GM10248 (cell line): ENCODE data around the gene NCK1.

Experiments used
- CTCF ChIA-PET: fragments of 300-600 bp; sonication (Branson Sonifier 250); formaldehyde crosslinking; extraction: SDS; loops from one replicate; lab custom pipeline; 2021; ENCODE audit warnings: antibody characterized with exemption; lab: Yijun Ruan, JAX
- POLR2A ChIA-PET: fragments of 350-650 bp; sonication (Branson Sonifier 250); formaldehyde crosslinking; extraction: SDS; loops from one replicate; lab custom pipeline; 2020; ENCODE audit warnings: antibody characterized with exemption; lab: Yijun Ruan, JAX
- DNase-seq: peaks from one replicate; pipeline ENCODE4 v3.0.0; 2012; ENCODE audit errors: extremely low spot score
- TF ChIP-seq, protein P1 (sequence below): IDR thresholded peaks from 2 replicates; pipeline ENCODE4 v1.5.1; 2012; ENCODE audit warnings: mild to moderate bottlenecking, low read depth; ENCODE audit errors: extremely low read depth, missing control alignments, control extremely low read depth

Gene NCK1

DNA sequence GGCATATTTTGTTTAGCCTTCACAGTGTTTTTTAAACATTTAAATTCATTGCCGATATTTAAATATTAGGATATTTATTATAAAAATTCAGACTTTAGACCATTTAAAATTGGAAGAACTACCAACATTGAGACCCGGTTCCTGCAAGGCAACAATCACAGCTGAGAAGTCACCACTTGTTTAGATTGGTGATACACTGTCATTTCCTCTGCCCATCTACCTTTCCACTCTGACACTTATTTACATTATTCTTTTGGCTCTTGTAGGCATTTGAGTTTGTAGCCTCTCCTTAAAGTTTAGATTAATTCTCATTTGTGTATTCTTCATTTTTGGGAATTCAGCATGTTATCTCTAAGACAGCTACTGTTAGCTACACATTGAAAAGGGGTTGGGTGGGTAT is 85.5 kb downstream of the NCK1 start:
- TF ChIP-seq, protein P1, sequence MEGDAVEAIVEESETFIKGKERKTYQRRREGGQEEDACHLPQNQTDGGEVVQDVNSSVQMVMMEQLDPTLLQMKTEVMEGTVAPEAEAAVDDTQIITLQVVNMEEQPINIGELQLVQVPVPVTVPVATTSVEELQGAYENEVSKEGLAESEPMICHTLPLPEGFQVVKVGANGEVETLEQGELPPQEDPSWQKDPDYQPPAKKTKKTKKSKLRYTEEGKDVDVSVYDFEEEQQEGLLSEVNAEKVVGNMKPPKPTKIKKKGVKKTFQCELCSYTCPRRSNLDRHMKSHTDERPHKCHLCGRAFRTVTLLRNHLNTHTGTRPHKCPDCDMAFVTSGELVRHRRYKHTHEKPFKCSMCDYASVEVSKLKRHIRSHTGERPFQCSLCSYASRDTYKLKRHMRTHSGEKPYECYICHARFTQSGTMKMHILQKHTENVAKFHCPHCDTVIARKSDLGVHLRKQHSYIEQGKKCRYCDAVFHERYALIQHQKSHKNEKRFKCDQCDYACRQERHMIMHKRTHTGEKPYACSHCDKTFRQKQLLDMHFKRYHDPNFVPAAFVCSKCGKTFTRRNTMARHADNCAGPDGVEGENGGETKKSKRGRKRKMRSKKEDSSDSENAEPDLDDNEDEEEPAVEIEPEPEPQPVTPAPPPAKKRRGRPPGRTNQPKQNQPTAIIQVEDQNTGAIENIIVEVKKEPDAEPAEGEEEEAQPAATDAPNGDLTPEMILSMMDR: no peak
- ChIA-PET POLR2A (no interaction called here), CTCF (interaction anchor here (1.2 to 1.3 kb wide), 2 partner anchors 9 to 195 kb away, joined by 5 to 6 read pairs; partner anchors contain the start of gene STAG1)
- DNase-seq: no peak

DNA sequence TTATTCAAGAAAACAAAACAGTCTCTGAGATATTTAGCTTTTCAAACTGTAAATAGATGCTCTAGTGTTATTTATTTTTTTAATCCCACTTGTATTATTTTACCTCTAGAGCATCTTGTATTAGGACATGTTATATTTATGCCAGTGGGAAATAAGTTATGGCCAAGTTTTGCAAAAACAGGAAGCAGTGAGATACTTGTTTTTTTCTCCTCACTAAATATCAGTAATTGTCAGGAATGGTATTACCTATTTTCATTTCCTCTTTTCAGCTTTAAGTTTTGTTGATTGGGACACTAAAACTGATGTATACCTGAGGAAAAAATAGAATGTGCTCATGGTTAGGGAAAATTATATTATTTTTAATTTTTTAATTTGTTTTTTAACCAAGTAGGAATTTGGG is 87.1 kb downstream of the NCK1 start:
- no peak for DNase-seq
- TF ChIP-seq, protein P1: no peak
- ChIA-PET CTCF (interaction anchor here (1.0 kb wide), 1 partner anchor 11 kb away, joined by 5 read pairs; no protein-coding TSS in a partner anchor), POLR2A (no interaction called here)

DNA sequence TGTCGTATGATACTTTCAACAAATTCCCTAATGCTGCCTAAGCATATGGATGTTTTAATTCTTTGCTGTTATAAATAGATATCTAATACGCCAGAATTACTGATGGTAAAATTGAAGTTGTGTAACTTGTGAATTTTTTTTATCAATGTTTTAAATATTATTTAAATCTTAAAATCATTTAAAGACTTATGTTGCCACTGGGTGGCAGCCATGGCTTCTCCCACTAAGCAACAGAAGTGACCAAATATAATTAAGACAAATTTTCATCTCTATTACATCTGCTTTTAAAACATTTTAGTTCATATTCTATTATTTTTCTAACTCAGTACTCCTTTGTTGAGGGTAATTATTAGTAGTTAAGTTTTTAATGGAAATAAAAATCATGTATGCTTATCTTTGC is 87.7 kb downstream of the NCK1 start:
- ChIA-PET CTCF (interaction anchor here (1.7 to 2.9 kb wide), 3 partner anchors 11 to 197 kb away, joined by 4 to 16 read pairs (median 10); partner anchors contain the start of gene STAG1), POLR2A (no interaction called here)
- DNase-seq: no peak
- TF ChIP-seq, protein P1: no peak

DNA sequence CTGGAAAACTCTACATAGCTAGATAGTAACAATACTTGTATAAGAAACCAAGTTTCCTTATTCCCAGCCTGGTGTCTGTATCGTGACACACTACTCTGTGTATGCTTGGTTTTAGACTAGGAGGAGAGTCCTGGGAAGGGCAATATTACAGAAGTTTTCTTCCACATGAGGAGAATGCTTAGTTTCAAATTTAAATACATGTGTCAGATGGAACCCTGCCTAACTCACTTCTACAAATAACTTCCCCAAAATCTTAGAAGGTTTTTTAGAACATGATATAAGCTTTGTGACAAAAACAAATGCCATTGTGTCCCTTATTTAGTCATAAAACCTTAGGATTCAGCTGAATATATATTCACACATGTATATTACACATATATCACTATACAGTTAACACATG is 88.6 kb downstream of the NCK1 start:
- POLR2A ChIA-PET: no interaction called here
- no peak for DNase-seq
- TF ChIP-seq, protein P1: no peak
- CTCF ChIA-PET: interaction anchor here (1.1 to 2.9 kb wide), 7 partner anchors 10 to 875 kb away, joined by 3 to 16 read pairs (median 3); partner anchors contain the start of gene STAG1

DNA sequence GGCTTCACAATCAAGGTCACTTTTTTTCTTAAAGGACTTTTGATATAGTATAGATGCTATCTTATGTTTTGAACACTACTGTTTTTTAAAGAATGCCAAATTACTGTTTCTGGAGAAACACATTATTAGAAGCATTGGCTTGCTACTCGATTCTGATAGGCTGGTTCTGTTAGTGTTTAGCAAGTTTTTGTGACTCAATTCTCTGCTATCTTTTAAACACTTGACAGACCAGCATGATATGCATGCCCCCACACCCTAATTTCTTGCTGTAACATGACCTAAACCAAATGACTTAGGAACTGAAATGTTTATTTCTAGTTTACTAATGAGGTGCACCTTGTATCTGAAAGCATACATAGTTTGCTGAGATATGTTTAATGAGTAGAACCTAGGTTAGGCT is 90.3 kb downstream of the NCK1 start:
- POLR2A ChIA-PET: no interaction called here
- TF ChIP-seq, protein P1: no peak
- DNase-seq: no peak
- CTCF ChIA-PET: interaction anchor here (1.5 to 2.9 kb wide), 3 partner anchors 8 to 200 kb away, joined by 5 to 16 read pairs (median 10); partner anchors contain the start of gene STAG1

DNA sequence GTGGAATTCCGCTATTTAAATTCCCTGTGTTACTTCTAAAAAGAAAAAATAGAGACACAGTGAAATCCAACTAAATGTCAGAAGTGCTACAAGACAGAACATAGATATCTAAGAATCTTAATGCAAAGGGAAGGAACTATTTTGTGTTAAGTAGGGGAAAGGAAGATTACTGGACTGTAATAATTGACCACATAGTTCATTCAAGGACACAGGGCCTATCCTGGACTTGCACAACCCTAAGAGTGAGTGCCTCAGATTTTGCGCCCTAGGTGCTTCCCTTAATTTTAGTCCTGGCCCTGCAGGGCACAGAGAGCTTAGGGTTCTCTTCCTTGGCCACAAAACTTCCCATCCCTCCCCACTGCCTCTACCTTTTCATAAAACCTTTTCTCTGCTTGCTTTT is 92.2 kb downstream of the NCK1 start:
- DNase-seq: no peak
- CTCF ChIA-PET: interaction anchor here (1.4 kb wide), 1 partner anchor 60 kb away, joined by 3 read pairs; no protein-coding TSS in a partner anchor
- POLR2A ChIA-PET: no interaction called here
- TF ChIP-seq, protein P1: no peak
